GM23248 (cell line): ENCODE measurements around the gene EZR. TPM values are rescaled to one million over a fixed set of nuclear protein-coding genes. Genes with fewer than 3 reads are reported as not detected.

Experiments used
- DNase-seq: peaks from one replicate; pipeline ENCODE4 v3.0.0-alpha.2; 2015
- H2AFZ ChIP-seq: fragments of 200-600 bp; sonication (generic); 2 replicates; pipeline ENCODE4 v1.6.1; 2016; ENCODE audit warnings: antibody characterized with exemption
- H3F3A ChIP-seq: fragments of 200-600 bp; sonication (generic); 2 replicates; pipeline ENCODE4 v1.6.1; 2016; ENCODE audit warnings: mild to moderate bottlenecking, antibody characterized with exemption, mixed run types; ENCODE audit not compliant: insufficient read depth
- H3K27ac ChIP-seq: fragments of 200-600 bp; sonication (generic); 2 replicates; pipeline ENCODE4 v1.5.1; 2016; ENCODE audit warnings: mild to moderate bottlenecking
- H3K27me3 ChIP-seq: fragments of 200-600 bp; sonication (generic); replicated peaks from 2 replicates; pipeline ENCODE4 v1.6.1; 2016; ENCODE audit warnings: mild to moderate bottlenecking; ENCODE audit not compliant: insufficient read depth
- H3K36me3 ChIP-seq: fragments of 200-600 bp; sonication (generic); 2 replicates; pipeline ENCODE4 v1.6.1; 2016; ENCODE audit warnings: low read depth, mild to moderate bottlenecking
- H3K4me1 ChIP-seq: fragments of 200-600 bp; sonication (generic); 2 replicates; pipeline ENCODE4 v1.6.1; 2016; ENCODE audit warnings: mild to moderate bottlenecking; ENCODE audit not compliant: insufficient read depth
- H3K4me2 ChIP-seq: fragments of 200-600 bp; sonication (generic); one replicate; pipeline ENCODE4 v1.6.1; 2016; ENCODE audit warnings: mild to moderate bottlenecking; ENCODE audit not compliant: unreplicated experiment
- H3K4me3 ChIP-seq: fragments of 200-600 bp; sonication (generic); 2 replicates; pipeline ENCODE4 v1.5.1; 2016; ENCODE audit warnings: mild to moderate bottlenecking
- H3K79me2 ChIP-seq: fragments of 200-600 bp; sonication (generic); 2 replicates; pipeline ENCODE4 v1.6.1; 2016; ENCODE audit warnings: mild to moderate bottlenecking; ENCODE audit not compliant: insufficient read depth
- H3K9ac ChIP-seq: fragments of 200-600 bp; sonication (generic); 2 replicates; pipeline ENCODE4 v1.6.1; 2016; ENCODE audit warnings: mild to moderate bottlenecking
- H3K9me2 ChIP-seq: fragments of 200-600 bp; sonication (generic); 2 replicates; pipeline ENCODE4 v1.6.1; 2016; ENCODE audit warnings: mixed run types, mild to moderate bottlenecking, moderate library complexity; ENCODE audit not compliant: insufficient read depth
- H3K9me3 ChIP-seq: fragments of 200-600 bp; sonication (generic); one replicate; pipeline ENCODE4 v1.6.1; 2017; ENCODE audit warnings: low read depth
- H4K20me1 ChIP-seq: fragments of 200-600 bp; sonication (generic); 2 replicates; pipeline ENCODE4 v1.6.0; 2016; ENCODE audit not compliant: insufficient read depth
- EZH2 ChIP-seq: fragments of 200-600 bp; sonication (generic); IDR thresholded peaks from 2 replicates; pipeline ENCODE4 v1.6.1; 2018; ENCODE audit warnings: antibody characterized with exemption, mild to moderate bottlenecking; ENCODE audit not compliant: insufficient read depth, poor library complexity, severe bottlenecking
- EZH2phosphoT487 ChIP-seq: fragments of 200-600 bp; sonication (generic); IDR thresholded peaks from 2 replicates; pipeline ENCODE4 v1.6.1; 2018; ENCODE audit warnings: antibody characterized with exemption, moderate library complexity, mild to moderate bottlenecking, low read depth; ENCODE audit not compliant: insufficient read depth
- WGBS, 2 experiments: methylation state at CpG; one replicate each; pipeline ENCODE4 v1.1.6; 2015 to 2017; ENCODE audit warnings: low lambda C conversion rate in 2 of 2, low coverage in 1 of 2; ENCODE audit errors: missing lambda C conversion rate in 2 of 2; 5-methylcytosine and 5-hydroxymethylcytosine counted together
- in situ Hi-C: fragments of 300-500 bp; cut with MboI; formaldehyde crosslinking; loops from 2 replicates; pipeline ENCODE4 v1.15.0; 2020
- polyA plus RNA-seq: library from polyadenylated mRNA; unstranded; fragments of >200 nt; fragmentation: Nextera tagmentation; extraction: Ambion mirVana; gene quantifications from 2 replicates; pipeline ENCODE4 v1.2.1, GENCODE V29; 2016
- total RNA-seq: library from RNA; depleted of rRNA; stranded (reverse); fragments of >200 nt; shearing (Covaris generic); gene quantifications from 2 replicates; pipeline ENCODE4 v1.2.3, GENCODE V29; 2014

The EZR gene
- total and polyA plus RNA-seq, 2 experiments from 2014 or later: 52.4 to 65.2 TPM

DNA sequence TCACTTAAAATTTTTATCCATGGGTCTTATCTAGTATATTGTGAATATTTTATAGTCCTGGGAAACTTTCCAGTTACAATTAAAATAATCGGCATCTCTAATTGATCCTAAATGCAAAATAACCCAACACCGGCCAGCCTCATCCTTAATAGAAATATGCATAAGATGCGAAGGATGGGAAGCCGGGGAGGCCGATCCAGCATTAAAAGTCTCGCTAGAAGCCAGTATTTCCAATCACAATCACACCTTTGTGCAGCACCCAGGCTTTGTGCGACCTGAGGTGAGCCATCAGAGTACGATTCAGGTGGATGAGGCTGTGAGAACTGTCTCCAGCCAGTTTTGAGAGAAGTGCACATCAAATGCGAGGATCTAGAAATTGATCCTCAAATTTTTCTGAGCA is 65.4 kb downstream of the EZR start:
- in situ Hi-C loops: no loop called here
- no peaks in the 10 kb centered on the region for H3K36me3 ChIP-seq
- no peaks in the 10 kb centered on the region for H3K9me3 ChIP-seq
- no peak overlapping the region for H3K9ac ChIP-seq
- H3K27me3 ChIP-seq: no peaks in the 10 kb centered on the region
- DNase-seq: no peak
- TF ChIP-seq EZH2phosphoT487: no peak
- H2AFZ ChIP-seq: no peak overlapping the region
- WGBS, 2 experiments: 96% methylated on average over 9 of the region's 9 CpGs
- H3F3A ChIP-seq: no peaks in the 10 kb centered on the region
- no peak overlapping the region for H3K4me2 ChIP-seq
- no peaks in the 10 kb centered on the region for H3K4me1 ChIP-seq
- no peak overlapping the region for H3K4me3 ChIP-seq
- H3K79me2 ChIP-seq: no peaks in the 10 kb centered on the region
- H3K9me2 ChIP-seq: no peaks in the 10 kb centered on the region
- H4K20me1 ChIP-seq: no peaks in the 10 kb centered on the region
- no peak overlapping the region for H3K27ac ChIP-seq

DNA sequence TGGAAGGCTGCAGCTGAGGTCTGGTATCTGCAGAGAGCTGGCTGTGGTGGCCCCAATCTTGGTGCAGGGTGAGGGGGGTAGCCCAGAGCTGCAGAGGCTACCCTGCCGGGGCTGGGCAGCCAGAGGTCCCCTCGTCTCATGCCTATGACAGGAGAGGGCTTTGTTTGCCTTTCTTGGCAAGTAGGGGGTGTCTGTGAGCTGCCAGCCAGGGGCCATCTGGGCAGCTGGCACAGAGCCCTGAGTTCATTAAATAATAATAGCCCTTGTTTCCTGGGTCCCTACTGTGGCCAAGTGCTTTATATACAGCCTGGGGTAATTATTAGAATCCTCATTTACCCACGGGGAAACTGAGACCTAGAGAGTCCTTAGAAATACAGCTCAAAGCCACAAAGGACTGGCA is 66.6 kb downstream of the EZR start:
- Histone ChIP-seq H2AFZ (no peak overlapping the region), H3K27ac (no peak overlapping the region), H4K20me1 (no peaks in the 10 kb centered on the region), H3K27me3 (no peaks in the 10 kb centered on the region), H3K79me2 (no peaks in the 10 kb centered on the region), H3K36me3 (no peaks in the 10 kb centered on the region), H3K9ac (no peak overlapping the region), H3K4me2 (no peak overlapping the region), H3F3A (no peaks in the 10 kb centered on the region), H3K4me3 (no peak overlapping the region), H3K9me3 (no peaks in the 10 kb centered on the region), H3K9me2 (no peaks in the 10 kb centered on the region), H3K4me1 (no peaks in the 10 kb centered on the region)
- 73 to 93% methylated on average over 3 of the region's 3 CpGs for WGBS, 2 experiments
- TF ChIP-seq EZH2phosphoT487 (no peak), EZH2 (no peak)
- DNase-seq: peak; percentile 10
- in situ Hi-C loops: no loop called here

DNA sequence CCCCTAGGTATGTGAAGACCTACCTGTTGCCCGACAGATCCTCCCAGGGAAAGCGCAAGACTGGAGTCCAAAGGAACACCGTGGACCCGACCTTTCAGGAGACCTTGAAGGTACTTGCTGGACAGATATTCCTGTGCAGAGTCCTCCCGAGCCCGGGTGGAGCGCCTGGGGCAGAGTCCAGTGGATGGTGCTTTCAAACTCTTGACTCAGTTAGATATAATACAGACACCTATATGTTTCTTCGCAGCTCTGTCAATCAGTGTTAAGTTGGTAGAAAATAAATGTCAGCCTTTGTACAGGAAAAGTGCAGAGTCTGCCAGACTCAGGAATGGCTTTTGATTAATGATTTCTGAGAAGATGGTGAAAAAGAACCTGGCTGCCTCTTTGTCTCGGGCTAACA is 67.2 kb downstream of the EZR start:
- no peak overlapping the region for H3K9ac ChIP-seq
- no peaks in the 10 kb centered on the region for H3K9me3 ChIP-seq
- H3K4me1 ChIP-seq: no peaks in the 10 kb centered on the region
- no peaks in the 10 kb centered on the region for H3K27me3 ChIP-seq
- H3K4me3 ChIP-seq: no peak overlapping the region
- H3K79me2 ChIP-seq: no peaks in the 10 kb centered on the region
- WGBS, 2 experiments: 86 to 89% methylated on average over 9 of the region's 9 CpGs
- no peaks in the 10 kb centered on the region for H3K36me3 ChIP-seq
- no peak for DNase-seq
- H3K27ac ChIP-seq: no peak overlapping the region
- H3K9me2 ChIP-seq: no peaks in the 10 kb centered on the region
- no peaks in the 10 kb centered on the region for H3F3A ChIP-seq
- in situ Hi-C loops: no loop called here
- no peak overlapping the region for H2AFZ ChIP-seq
- no peak overlapping the region for H3K4me2 ChIP-seq
- no peak for TF ChIP-seq EZH2
- no peak for TF ChIP-seq EZH2phosphoT487
- no peaks in the 10 kb centered on the region for H4K20me1 ChIP-seq

DNA sequence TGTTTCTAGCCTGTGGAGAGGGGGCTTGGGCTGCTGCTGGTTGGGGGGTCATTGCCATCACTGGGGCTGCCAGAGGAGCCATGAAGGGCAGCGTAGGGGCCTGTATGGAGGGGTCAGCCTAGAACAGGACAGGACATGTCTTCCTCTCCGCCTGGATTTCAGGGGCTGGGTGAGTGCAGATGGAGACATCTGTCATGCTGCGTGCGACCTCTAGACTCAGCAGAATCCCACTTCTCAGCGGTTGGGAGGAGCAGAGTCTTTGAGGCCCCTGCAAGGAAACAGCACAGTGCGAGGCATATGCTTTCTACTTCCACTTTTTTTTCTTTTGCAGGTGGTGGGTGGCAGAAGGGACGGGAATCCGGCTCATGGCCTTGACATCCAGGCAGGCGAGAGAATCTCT is 67.9 kb downstream of the EZR start:
- DNase-seq: no peak
- Histone ChIP-seq H3K27me3 (no peaks in the 10 kb centered on the region), H2AFZ (no peak overlapping the region), H3K36me3 (no peaks in the 10 kb centered on the region), H3K4me2 (no peak overlapping the region), H3K9ac (no peak overlapping the region), H3K9me2 (no peaks in the 10 kb centered on the region), H3K9me3 (no peaks in the 10 kb centered on the region), H3K4me1 (no peaks in the 10 kb centered on the region), H3K4me3 (no peak overlapping the region), H3K27ac (no peak overlapping the region), H4K20me1 (no peaks in the 10 kb centered on the region), H3K79me2 (no peaks in the 10 kb centered on the region), H3F3A (no peaks in the 10 kb centered on the region)
- 87 to 89% methylated on average over 9 of the region's 9 CpGs for WGBS, 2 experiments
- TF ChIP-seq EZH2 (no peak), EZH2phosphoT487 (no peak)
- in situ Hi-C loops: no loop called here

DNA sequence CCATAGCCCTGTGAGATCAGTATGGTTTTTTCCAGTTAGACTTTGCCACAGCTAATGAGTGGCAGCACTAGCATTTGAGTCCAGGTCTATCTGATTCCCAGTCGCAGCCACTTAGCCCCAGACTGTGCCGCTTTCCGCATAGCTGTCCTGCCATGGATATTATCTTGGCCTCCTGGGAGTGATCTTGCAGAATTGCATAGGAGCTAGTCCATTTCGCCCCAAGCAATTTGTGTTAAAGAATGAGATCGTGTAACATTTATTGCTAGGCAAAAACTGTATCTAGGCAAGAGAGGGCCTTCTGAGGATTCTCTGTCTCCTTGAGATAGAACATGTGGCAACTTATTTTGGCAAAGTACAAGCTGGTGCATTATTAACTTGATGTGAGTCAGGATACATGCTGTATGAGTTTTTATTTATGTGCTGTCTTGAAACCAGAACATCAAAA is 74.2 kb downstream of the EZR start:
- TF ChIP-seq EZH2: no peak
- TF ChIP-seq EZH2phosphoT487: no peak
- Histone ChIP-seq H3K36me3 (no peaks in the 10 kb centered on the region), H3K4me2 (no peak overlapping the region), H3K79me2 (no peaks in the 10 kb centered on the region), H3K27ac (no peak overlapping the region), H2AFZ (no peak overlapping the region), H3F3A (no peaks in the 10 kb centered on the region), H3K4me1 (no peaks in the 10 kb centered on the region), H3K4me3 (no peak overlapping the region), H3K9me2 (no peaks in the 10 kb centered on the region), H4K20me1 (no peaks in the 10 kb centered on the region), H3K9me3 (no peaks in the 10 kb centered on the region), H3K27me3 (no peaks in the 10 kb centered on the region), H3K9ac (no peak overlapping the region)
- WGBS, 2 experiments: 94 to 97% methylated on average over 5 of the region's 5 CpGs
- DNase-seq: no peak
- in situ Hi-C loops: no loop called here
